ENCODE data around the gene P3R3URF. TPM values are rescaled to one million over a fixed set of nuclear protein-coding genes. Genes with fewer than 3 reads are reported as not detected.

Gene P3R3URF
- total and polyA plus RNA-seq, 9 of the 15 experiments (the other 6 are each of a cell fraction or from before 2014, with no cell fraction given): not detected

DNA sequence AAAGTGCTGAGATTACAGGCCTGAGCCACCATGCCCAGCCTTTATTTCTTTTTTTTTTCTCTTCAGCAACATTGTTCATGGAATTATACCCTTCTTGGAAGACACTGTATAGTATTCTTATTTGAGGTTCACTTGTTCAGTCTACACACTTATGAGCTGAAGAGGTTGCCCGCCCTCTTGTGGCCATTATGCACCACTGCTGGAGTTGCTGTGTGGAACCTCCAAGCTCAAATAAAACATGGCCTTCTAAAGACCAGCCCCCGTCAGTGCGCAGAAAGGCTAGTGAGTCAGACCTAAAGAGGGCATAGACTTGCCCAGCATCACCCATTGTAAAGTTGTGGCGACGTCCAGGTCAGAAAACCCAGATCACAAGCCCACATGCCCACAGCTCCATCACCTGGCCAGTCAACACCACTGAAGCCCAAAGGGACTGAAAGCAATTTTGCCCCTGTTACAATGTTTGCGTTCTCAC lies 47.2 kb upstream of the P3R3URF start (continued):
- TF ChIP-seq, protein P1, sequence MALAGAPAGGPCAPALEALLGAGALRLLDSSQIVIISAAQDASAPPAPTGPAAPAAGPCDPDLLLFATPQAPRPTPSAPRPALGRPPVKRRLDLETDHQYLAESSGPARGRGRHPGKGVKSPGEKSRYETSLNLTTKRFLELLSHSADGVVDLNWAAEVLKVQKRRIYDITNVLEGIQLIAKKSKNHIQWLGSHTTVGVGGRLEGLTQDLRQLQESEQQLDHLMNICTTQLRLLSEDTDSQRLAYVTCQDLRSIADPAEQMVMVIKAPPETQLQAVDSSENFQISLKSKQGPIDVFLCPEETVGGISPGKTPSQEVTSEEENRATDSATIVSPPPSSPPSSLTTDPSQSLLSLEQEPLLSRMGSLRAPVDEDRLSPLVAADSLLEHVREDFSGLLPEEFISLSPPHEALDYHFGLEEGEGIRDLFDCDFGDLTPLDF (CRISPR knock-in tag; IDR thresholded peaks at IDR 0.05): no peak
- TF ChIP-seq NRF1 (conservative IDR thresholded peaks at IDR 0.05 in 1 of 2, IDR thresholded peaks at IDR 0.05 in 1 of 2): no peak
- peak; percentile 22; the same call in 1 of the 2 replicates for TF ChIP-seq HDAC2 (IDR thresholded peaks at IDR 0.05)
- no peak for TF ChIP-seq JUND (IDR thresholded peaks at IDR 0.05; ENCODE audit: borderline replicate concordance, low read depth, low read length)
- no peak; the same call in 2 of the 3 replicates for TF ChIP-seq JUND (tag; IDR thresholded peaks at IDR 0.05; ENCODE audit: borderline replicate concordance, low read depth, low read length)
- TF ChIP-seq, protein P2, sequence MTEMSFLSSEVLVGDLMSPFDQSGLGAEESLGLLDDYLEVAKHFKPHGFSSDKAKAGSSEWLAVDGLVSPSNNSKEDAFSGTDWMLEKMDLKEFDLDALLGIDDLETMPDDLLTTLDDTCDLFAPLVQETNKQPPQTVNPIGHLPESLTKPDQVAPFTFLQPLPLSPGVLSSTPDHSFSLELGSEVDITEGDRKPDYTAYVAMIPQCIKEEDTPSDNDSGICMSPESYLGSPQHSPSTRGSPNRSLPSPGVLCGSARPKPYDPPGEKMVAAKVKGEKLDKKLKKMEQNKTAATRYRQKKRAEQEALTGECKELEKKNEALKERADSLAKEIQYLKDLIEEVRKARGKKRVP (CRISPR knock-in tag; IDR thresholded peaks at IDR 0.05): no peak
- no peak for TF ChIP-seq TGIF2 (CRISPR knock-in tag; IDR thresholded peaks at IDR 0.05)
- no peak for TF ChIP-seq ZNF77 (CRISPR knock-in tag; IDR thresholded peaks at IDR 0.05)
- no peak for TF ChIP-seq PTTG1 (tag; IDR thresholded peaks at IDR 0.05; ENCODE audit: low read depth)
- no peak for TF ChIP-seq MAFK (IDR thresholded peaks at IDR 0.05; ENCODE audit: low read length)
- no peak for TF ChIP-seq NFXL1 (CRISPR knock-in tag; IDR thresholded peaks at IDR 0.05)
- TF ChIP-seq ZNF75A (CRISPR knock-in tag; IDR thresholded peaks at IDR 0.05): no peak
- no peak for TF ChIP-seq MED1 (CRISPR knock-in tag; IDR thresholded peaks at IDR 0.05; ENCODE audit: borderline replicate concordance)
- TF ChIP-seq PTRF (tag; IDR thresholded peaks at IDR 0.05): no peak
- TF ChIP-seq MEF2A (IDR thresholded peaks at IDR 0.05; ENCODE audit: control insufficient read depth, low read depth, low read length): no peak
- TF ChIP-seq RBM14 (IDR thresholded peaks at IDR 0.05; ENCODE audit: borderline replicate concordance, insufficient read depth, low read depth, low read length): no peak
- TF ChIP-seq, protein P3, sequence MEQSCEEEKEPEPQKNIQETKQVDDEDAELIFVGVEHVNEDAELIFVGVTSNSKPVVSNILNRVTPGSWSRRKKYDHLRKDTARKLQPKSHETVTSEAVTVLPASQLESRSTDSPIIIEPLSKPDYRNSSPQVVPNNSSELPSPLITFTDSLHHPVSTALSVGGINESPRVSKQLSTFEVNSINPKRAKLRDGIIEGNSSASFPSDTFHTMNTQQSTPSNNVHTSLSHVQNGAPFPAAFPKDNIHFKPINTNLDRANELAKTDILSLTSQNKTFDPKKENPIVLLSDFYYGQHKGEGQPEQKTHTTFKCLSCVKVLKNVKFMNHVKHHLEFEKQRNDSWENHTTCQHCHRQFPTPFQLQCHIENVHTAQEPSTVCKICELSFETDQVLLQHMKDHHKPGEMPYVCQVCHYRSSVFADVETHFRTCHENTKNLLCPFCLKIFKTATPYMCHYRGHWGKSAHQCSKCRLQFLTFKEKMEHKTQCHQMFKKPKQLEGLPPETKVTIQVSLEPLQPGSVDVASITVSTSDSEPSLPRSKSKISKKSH (CRISPR knock-in tag; IDR thresholded peaks at IDR 0.05): no peak
- no peak for TF ChIP-seq ZNF263 (CRISPR knock-in tag; IDR thresholded peaks at IDR 0.05; ENCODE audit: borderline replicate concordance)
- 0 out of 2 replicates have a peak, but pooled peaks have one; percentile 19 for TF ChIP-seq FOSL1 (tag; conservative IDR thresholded peaks at IDR 0.05)
- no peak for TF ChIP-seq HMGN3 (IDR thresholded peaks at IDR 0.05; ENCODE audit: borderline replicate concordance, extremely low read depth, insufficient read length, low read depth, low read length)
- peak; percentile 21; the same call in 1 of the 2 replicates for TF ChIP-seq TEAD4 (IDR thresholded peaks at IDR 0.05; ENCODE audit: low read length)
- TF ChIP-seq TEAD4 (CRISPR knock-in tag; IDR thresholded peaks at IDR 0.05; ENCODE audit: borderline replicate concordance): no peak
- 0 out of 2 replicates have a peak, but pooled peaks have one; percentile 11 for TF ChIP-seq ZNF12 (CRISPR knock-in tag; IDR thresholded peaks at IDR 0.05)
- TF ChIP-seq ELF1 (tag; IDR thresholded peaks at IDR 0.05): no peak
- no peak for TF ChIP-seq MAFG (tag; conservative IDR thresholded peaks at IDR 0.05)
- no peak for TF ChIP-seq FOXA1 (IDR thresholded peaks at IDR 0.05; ENCODE audit: borderline replicate concordance)
- TF ChIP-seq ZNF121 (CRISPR knock-in tag; conservative IDR thresholded peaks at IDR 0.05): no peak
- no peak for TF ChIP-seq SIX5 (IDR thresholded peaks at IDR 0.05; ENCODE audit: borderline replicate concordance in 1 of 2, insufficient read depth in 1 of 2, low read depth in 1 of 2, low read length in 2 of 2)
